GM18498 (cell line): ENCODE measurements around the gene RPTOR.

Source experiments
- ATAC-seq: cut with Tn5 transposase; IDR thresholded peaks from one replicate; pipeline ENCODE4 v1.9.1; 2021; ENCODE audit warnings: mild to moderate bottlenecking, moderate library complexity; ENCODE audit not compliant: unreplicated experiment

The RPTOR gene

GRCh38 chr17:80777274-80777673, 232.6 kb downstream of the RPTOR start:
- ATAC-seq = no peak

- no peak for ATAC-seq
Measured at GRCh38 chr17:80778716-80779115, 234.1 kb downstream of the RPTOR start.

- ATAC-seq = no peak
Measured at GRCh38 chr17:80779336-80779735, 234.7 kb downstream of the RPTOR start.

- peak; percentile 7 for ATAC-seq
Measured at GRCh38 chr17:80779961-80780380, 235.3 kb downstream of the RPTOR start.

GRCh38 chr17:80780381-80781198, 236.0 kb downstream of the RPTOR start:
- peak; percentile 71 for ATAC-seq

GRCh38 chr17:80781211-80781610, 236.6 kb downstream of the RPTOR start:
- ATAC-seq = no peak

- ATAC-seq = no peak
Measured at GRCh38 chr17:80781807-80782277, 237.2 kb downstream of the RPTOR start.

GRCh38 chr17:80782536-80783427, 238.1 kb downstream of the RPTOR start:
- no peak for ATAC-seq

GRCh38 chr17:80783486-80783885, 238.8 kb downstream of the RPTOR start:
- no peak for ATAC-seq

- ATAC-seq = no peak
Measured at GRCh38 chr17:80783971-80784370, 239.3 kb downstream of the RPTOR start.

GRCh38 chr17:80785477-80786178, 241.0 kb downstream of the RPTOR start:
- ATAC-seq = no peak

- no peak for ATAC-seq
Measured at GRCh38 chr17:80786470-80786869, 241.8 kb downstream of the RPTOR start.

- no peak for ATAC-seq
Measured at GRCh38 chr17:80786887-80787286, 242.2 kb downstream of the RPTOR start.

- no peak for ATAC-seq
Measured at GRCh38 chr17:80787881-80788280, 243.2 kb downstream of the RPTOR start.

GRCh38 chr17:80789356-80789902, 244.8 kb downstream of the RPTOR start:
- no peak for ATAC-seq

- peak; percentile 65 for ATAC-seq
Measured at GRCh38 chr17:80790021-80790765, 245.6 kb downstream of the RPTOR start.

GRCh38 chr17:80790981-80791742, 246.5 kb downstream of the RPTOR start:
- ATAC-seq = no peak

- ATAC-seq = no peak
Measured at GRCh38 chr17:80791758-80792284, 247.2 kb downstream of the RPTOR start.

- no peak for ATAC-seq
Measured at GRCh38 chr17:80792373-80792781, 247.7 kb downstream of the RPTOR start.
